DOHH2 (cell line): ENCODE measurements around the gene DYRK1B.

ENCODE experiments used
- H3F3A ChIP-seq: fragments of 200-600 bp; sonication (generic), shearing (Covaris generic); 2 replicates; pipeline ENCODE4 v1.6.0; 2016; ENCODE audit warnings: antibody characterized with exemption, mild to moderate bottlenecking; ENCODE audit not compliant: control insufficient read depth, insufficient read depth
- H3K27ac ChIP-seq: fragments of 200-600 bp; sonication (generic); 2 replicates; pipeline ENCODE4 v1.5.1; 2014; ENCODE audit warnings: low read depth, mild to moderate bottlenecking, low read length, moderate library complexity
- H3K27me3 ChIP-seq: fragments of 200-600 bp; sonication (generic); 2 replicates; pipeline ENCODE4 v1.6.1; 2014; ENCODE audit warnings: mild to moderate bottlenecking, low read length, mixed read lengths; ENCODE audit not compliant: control insufficient read depth
- H3K36me3 ChIP-seq: fragments of 200-600 bp; sonication (generic); 2 replicates; pipeline ENCODE4 v1.6.1; 2014; ENCODE audit warnings: mild to moderate bottlenecking, low read length, moderate library complexity, mixed read lengths; ENCODE audit not compliant: control insufficient read depth
- H3K4me1 ChIP-seq: fragments of 200-600 bp; sonication (generic); 2 replicates; pipeline ENCODE4 v1.6.1; 2014; ENCODE audit warnings: mild to moderate bottlenecking, low read length, mixed read lengths; ENCODE audit not compliant: control insufficient read depth
- H3K4me2 ChIP-seq: fragments of 200-600 bp; sonication (generic); 2 replicates; pipeline ENCODE4 v1.6.0; 2014; ENCODE audit warnings: mild to moderate bottlenecking, low read length, moderate library complexity
- H3K4me3 ChIP-seq: fragments of 200-600 bp; sonication (generic); 2 replicates; pipeline ENCODE4 v1.5.1; 2014; ENCODE audit warnings: mild to moderate bottlenecking, low read length, mixed read lengths
- H3K79me2 ChIP-seq: fragments of 200-600 bp; sonication (generic); 2 replicates; pipeline ENCODE4 v1.6.1; 2014; ENCODE audit warnings: mild to moderate bottlenecking, low read length, mixed read lengths; ENCODE audit not compliant: control insufficient read depth
- H3K9me2 ChIP-seq: fragments of 200-600 bp; sonication (generic); replicated peaks from 2 replicates; pipeline ENCODE4 v1.6.1; 2014; ENCODE audit warnings: mild to moderate bottlenecking, low read length, mixed read lengths; ENCODE audit not compliant: control insufficient read depth
- H3K9me3 ChIP-seq: fragments of 200-600 bp; sonication (generic); 2 replicates; pipeline ENCODE4 v1.6.1; 2014; ENCODE audit warnings: antibody characterized with exemption, low read length, mixed read lengths; ENCODE audit not compliant: control insufficient read depth, insufficient read depth
- H4K20me1 ChIP-seq: fragments of 200-600 bp; sonication (generic); 2 replicates; pipeline ENCODE4 v1.6.0; 2014; ENCODE audit warnings: low read depth, mild to moderate bottlenecking, antibody characterized with exemption, low read length, moderate library complexity; ENCODE audit not compliant: control insufficient read depth, insufficient read depth
- EZH2phosphoT487 ChIP-seq: fragments of 200-600 bp; sonication (generic); IDR thresholded peaks from 2 replicates; pipeline ENCODE4 v1.6.1; 2017; ENCODE audit warnings: borderline replicate concordance, mild to moderate bottlenecking, antibody characterized with exemption, low read length, moderate library complexity, mixed read lengths
- TF ChIP-seq, protein P1 (sequence below): fragments of 200-600 bp; sonication (generic); IDR thresholded peaks from one replicate; pipeline ENCODE4 v1.5.1; 2014; ENCODE audit warnings: antibody characterized with exemption, mild to moderate bottlenecking, low read depth, low read length; ENCODE audit not compliant: poor library complexity, severe bottlenecking

Gene DYRK1B

DNA sequence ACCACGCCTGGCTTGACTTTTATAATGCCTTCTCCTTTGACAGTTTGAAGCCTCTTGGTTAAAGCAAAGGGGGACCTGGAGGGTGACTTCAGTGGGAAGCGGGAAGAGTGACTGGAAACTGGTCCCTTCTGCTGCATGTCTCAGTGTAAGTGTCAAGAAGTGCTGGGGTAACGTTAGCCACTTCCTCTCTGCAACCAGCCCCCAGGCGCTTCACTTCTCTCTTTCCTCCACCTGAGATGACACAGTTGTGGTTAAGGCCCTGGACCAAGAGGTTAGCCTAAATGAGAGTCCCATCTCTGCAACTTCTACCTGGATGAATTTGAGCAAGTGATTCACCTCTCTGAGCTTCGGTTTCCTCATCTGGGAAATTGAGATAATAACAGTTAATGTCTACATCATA lies 39.0 kb downstream of the DYRK1B start:
- H3K9me2 ChIP-seq: no peaks in the 10 kb centered on the region
- no peak overlapping the region for H3K27ac ChIP-seq
- H3K79me2 ChIP-seq: no peaks in the 10 kb centered on the region
- no peak overlapping the region for H3K4me2 ChIP-seq
- no peak overlapping the region for H3K4me3 ChIP-seq
- TF ChIP-seq EZH2phosphoT487: no peak
- no peaks in the 10 kb centered on the region for H3K9me3 ChIP-seq
- no peaks in the 10 kb centered on the region for H4K20me1 ChIP-seq
- peaks cover 24% of the 10 kb centered on the region for H3K27me3 ChIP-seq
- H3F3A ChIP-seq: no peaks in the 10 kb centered on the region
- H3K4me1 ChIP-seq: peaks cover 5% of the 10 kb centered on the region
- no peaks in the 10 kb centered on the region for H3K36me3 ChIP-seq

DNA sequence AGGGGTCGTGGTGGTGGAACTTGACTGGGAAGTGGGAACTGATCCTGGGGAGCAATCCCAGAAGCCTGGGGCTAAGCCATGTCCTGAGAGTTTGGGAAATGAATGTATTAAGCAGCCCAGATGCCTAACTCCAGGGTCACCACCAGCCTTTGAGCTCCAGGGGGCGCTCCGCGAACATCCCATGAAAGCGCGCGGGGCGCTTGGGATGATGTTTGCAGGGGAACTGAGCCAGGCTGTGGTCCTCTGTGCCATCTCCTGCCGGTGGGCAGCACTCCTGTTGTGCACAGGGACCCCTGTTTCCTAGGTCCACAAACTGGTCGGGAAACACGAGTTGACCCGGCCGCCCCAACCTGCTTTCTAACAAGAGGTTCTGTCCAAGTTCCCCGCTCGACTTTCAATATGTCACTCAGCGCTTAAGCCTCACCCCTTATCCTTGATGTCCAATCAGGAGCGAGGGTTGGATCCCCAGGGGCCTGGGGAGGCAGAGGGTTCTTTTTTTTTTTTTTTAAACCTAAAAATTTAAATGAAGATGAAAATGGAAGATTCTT lies 40.9 kb downstream of the DYRK1B start:
- peaks cover 5% of the 10 kb centered on the region for H3K4me1 ChIP-seq
- H3K27me3 ChIP-seq: peaks cover 24% of the 10 kb centered on the region
- peak overlapping the region; percentile 85 for H3K4me2 ChIP-seq
- H3K79me2 ChIP-seq: no peaks in the 10 kb centered on the region
- H3K4me3 ChIP-seq: peak overlapping the region; percentile 76
- H4K20me1 ChIP-seq: no peaks in the 10 kb centered on the region
- no peak for TF ChIP-seq EZH2phosphoT487
- TF ChIP-seq, protein P1, sequence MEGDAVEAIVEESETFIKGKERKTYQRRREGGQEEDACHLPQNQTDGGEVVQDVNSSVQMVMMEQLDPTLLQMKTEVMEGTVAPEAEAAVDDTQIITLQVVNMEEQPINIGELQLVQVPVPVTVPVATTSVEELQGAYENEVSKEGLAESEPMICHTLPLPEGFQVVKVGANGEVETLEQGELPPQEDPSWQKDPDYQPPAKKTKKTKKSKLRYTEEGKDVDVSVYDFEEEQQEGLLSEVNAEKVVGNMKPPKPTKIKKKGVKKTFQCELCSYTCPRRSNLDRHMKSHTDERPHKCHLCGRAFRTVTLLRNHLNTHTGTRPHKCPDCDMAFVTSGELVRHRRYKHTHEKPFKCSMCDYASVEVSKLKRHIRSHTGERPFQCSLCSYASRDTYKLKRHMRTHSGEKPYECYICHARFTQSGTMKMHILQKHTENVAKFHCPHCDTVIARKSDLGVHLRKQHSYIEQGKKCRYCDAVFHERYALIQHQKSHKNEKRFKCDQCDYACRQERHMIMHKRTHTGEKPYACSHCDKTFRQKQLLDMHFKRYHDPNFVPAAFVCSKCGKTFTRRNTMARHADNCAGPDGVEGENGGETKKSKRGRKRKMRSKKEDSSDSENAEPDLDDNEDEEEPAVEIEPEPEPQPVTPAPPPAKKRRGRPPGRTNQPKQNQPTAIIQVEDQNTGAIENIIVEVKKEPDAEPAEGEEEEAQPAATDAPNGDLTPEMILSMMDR: peak; percentile 96
- no peaks in the 10 kb centered on the region for H3F3A ChIP-seq
- H3K36me3 ChIP-seq: no peaks in the 10 kb centered on the region
- no peak overlapping the region for H3K27ac ChIP-seq
- no peaks in the 10 kb centered on the region for H3K9me3 ChIP-seq
- no peaks in the 10 kb centered on the region for H3K9me2 ChIP-seq

DNA sequence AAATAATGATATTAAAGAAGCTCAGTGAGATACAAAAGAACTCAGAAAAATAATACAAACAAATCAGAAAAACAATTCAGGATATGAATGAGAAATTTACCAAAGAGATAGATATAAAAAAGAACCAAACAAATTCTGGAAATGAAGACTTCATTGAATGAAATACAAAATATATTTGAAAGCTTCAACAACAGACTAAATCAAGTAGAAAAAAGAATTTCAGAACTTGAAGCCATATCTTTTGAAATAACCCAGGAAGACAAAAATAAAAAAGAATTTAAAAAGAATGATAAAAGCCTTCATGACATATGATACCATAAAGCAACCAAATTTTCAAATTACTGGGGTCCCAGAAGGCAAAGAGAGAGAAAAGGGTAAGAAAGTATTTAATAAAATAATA lies 45.7 kb downstream of the DYRK1B start:
- H4K20me1 ChIP-seq: no peaks in the 10 kb centered on the region

DNA sequence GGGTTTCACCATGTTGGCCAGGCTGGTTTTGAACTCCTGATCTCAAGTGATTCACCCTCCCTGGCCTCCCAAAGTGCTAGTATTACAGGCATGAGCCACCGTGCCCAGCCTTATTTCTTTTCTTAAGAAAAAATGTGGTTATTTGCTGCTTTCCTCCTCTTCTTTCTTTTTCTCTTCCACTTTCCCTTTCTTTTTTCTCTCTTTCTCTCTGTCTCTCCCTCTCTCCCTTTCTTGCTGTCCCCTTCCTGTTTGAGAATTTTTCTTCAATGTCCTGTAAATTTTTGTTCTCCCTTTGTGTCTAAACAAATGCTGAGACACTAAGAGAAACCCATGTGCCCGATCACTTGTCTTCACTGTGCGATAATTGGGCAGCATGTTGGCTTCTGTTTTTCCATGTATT lies 53.1 kb downstream of the DYRK1B start:
- H3K4me1 ChIP-seq: no peaks in the 10 kb centered on the region
- no peak overlapping the region for H3K4me2 ChIP-seq
- H3K27ac ChIP-seq: no peak overlapping the region
- H3K36me3 ChIP-seq: no peaks in the 10 kb centered on the region
- no peaks in the 10 kb centered on the region for H4K20me1 ChIP-seq
- H3K79me2 ChIP-seq: no peaks in the 10 kb centered on the region
- H3K9me3 ChIP-seq: no peaks in the 10 kb centered on the region
- no peaks in the 10 kb centered on the region for H3K9me2 ChIP-seq
- H3F3A ChIP-seq: no peaks in the 10 kb centered on the region
- no peak overlapping the region for H3K4me3 ChIP-seq
- TF ChIP-seq EZH2phosphoT487: no peak
- TF ChIP-seq, protein P1: no peak
- peaks cover 33% of the 10 kb centered on the region for H3K27me3 ChIP-seq

More for the DNA sequence above, 45.7 kb downstream of the DYRK1B start:
- H3K9me2 ChIP-seq: no peaks in the 10 kb centered on the region
- no peaks in the 10 kb centered on the region for H3K36me3 ChIP-seq
- H3K4me2 ChIP-seq: no peak overlapping the region
- no peak overlapping the region for H3K4me3 ChIP-seq
- no peaks in the 10 kb centered on the region for H3K4me1 ChIP-seq
- no peaks in the 10 kb centered on the region for H3F3A ChIP-seq
- no peak overlapping the region for H3K27ac ChIP-seq
- no peaks in the 10 kb centered on the region for H3K79me2 ChIP-seq
- TF ChIP-seq, protein P1: no peak
- no peak for TF ChIP-seq EZH2phosphoT487
- peaks cover 9% of the 10 kb centered on the region for H3K27me3 ChIP-seq
- H3K9me3 ChIP-seq: no peaks in the 10 kb centered on the region
